Stomach smooth muscle (tissue), 2 donors: Measurements from ENCODE around the gene SOD3.

Source experiments
- H3K27ac ChIP-seq: one replicate; pipeline ENCODE4 v1.7.0; 2013; ENCODE audit warnings: mild to moderate bottlenecking, low read length, inconsistent platforms
- H3K27me3 ChIP-seq, 2 donors: one replicate each; pipeline ENCODE4 v1.7.0; 2013; ENCODE audit warnings: low read length in 2 of 2; ENCODE audit not compliant: insufficient read depth in 2 of 2, control insufficient read depth in 1 of 2
- H3K36me3 ChIP-seq, 2 donors: one replicate each; pipeline ENCODE4 v1.7.0; 2013; ENCODE audit warnings: low read length in 2 of 2; ENCODE audit not compliant: control insufficient read depth in 2 of 2, insufficient read depth in 2 of 2
- H3K4me1 ChIP-seq: one replicate; pipeline ENCODE4 v1.7.0; 2013; ENCODE audit warnings: low read length; ENCODE audit not compliant: control insufficient read depth, insufficient read depth
- H3K4me3 ChIP-seq, 2 donors: one replicate each; pipeline ENCODE4 v1.7.0; 2013; ENCODE audit warnings: low read length in 2 of 2
- H3K9ac ChIP-seq, 2 donors: one replicate each; pipeline ENCODE4 v1.7.0; 2013; ENCODE audit warnings: low read length in 2 of 2, mild to moderate bottlenecking in 1 of 2
- H3K9me3 ChIP-seq, 2 donors: one replicate each; pipeline ENCODE4 v1.7.0; 2013; ENCODE audit warnings: low read length in 2 of 2; ENCODE audit not compliant: control insufficient read depth in 2 of 2
- donor health status: healthy.
- donor health status: Pancreatic carcinoma.

Gene SOD3

DNA sequence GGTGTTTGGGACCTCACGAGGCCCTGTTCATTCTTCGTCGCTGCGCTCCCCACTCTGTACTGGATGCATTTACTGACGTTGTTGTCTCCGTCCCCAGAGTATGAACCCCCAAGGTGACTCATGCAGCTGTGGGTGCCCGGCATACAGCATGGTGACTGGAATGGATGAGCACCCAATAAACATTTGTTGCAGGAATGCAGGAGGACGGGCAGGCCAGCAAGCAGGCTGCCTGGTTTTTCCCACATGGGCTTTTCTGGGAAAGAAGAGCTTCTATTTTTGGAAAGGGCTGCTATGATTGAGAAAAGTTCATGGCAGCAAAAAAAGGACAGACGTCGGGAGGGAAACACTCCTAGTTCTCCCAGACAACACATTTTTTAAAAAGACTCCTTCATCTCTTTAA is 893 bp upstream of the SOD3 start:
- Histone ChIP-seq H3K9ac (peak overlapping the region; percentile 42 to 83), H3K36me3 (no peaks in the 10 kb centered on the region), H3K9me3 (no peaks in the 10 kb centered on the region), H3K4me3 (peak overlapping the region; percentile 63 to 79), H3K27me3 (no peaks in the 10 kb centered on the region), H3K4me1 (peaks cover 31% of the 10 kb centered on the region), H3K27ac (peak overlapping the region; percentile 85)

DNA sequence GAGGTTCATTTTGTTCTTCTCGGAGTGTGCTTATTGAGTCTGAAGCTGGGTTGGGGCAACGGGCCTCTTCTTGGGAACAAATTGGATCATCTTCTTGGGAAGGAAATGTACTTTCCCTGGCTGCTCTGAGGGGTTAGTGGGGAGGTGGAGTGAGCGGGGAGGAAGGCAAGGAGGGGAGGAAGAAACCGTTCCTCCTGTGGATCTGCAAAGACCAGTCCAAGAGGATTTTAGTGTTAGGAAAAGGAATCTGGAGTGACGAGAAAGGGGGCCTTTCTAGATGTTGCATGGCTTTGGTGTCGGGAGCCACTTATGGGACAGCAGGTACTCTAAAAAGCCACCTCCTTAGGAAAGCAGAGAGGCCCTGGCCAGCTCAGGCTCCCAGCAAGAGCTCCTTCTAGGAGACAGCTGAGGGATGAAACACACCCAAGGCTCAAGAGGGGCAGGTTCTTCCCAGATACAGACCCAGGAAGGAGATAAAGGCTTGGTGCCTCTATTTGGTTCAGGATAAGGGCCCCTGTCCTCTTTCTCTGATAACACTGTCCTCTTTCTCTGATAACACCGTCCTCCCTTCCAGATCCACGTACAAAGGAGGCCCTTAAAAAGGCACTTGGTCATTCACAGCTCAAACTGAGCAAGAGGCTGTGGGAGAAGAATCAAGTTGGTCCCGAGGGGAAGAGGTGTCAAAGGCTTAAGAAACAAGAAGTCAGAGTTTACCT is 451 bp downstream of the SOD3 start:
- Histone ChIP-seq H3K27ac (peak overlapping the region; percentile 85), H3K27me3 (no peaks in the 10 kb centered on the region), H3K36me3 (no peaks in the 10 kb centered on the region)

GRCh38 chr4:24796620-24797019 is 1.2 kb downstream of the SOD3 start:
- no peaks in the 10 kb centered on the region for H3K27me3 ChIP-seq
- H3K9me3 ChIP-seq = no peaks in the 10 kb centered on the region
- H3K36me3 ChIP-seq = no peaks in the 10 kb centered on the region
- H3K4me3 ChIP-seq = peak overlapping the region in 1 of 2 donors; percentile 79
- peak overlapping the region; percentile 85 for H3K27ac ChIP-seq
- peaks cover 46% of the 10 kb centered on the region for H3K4me1 ChIP-seq
- peak overlapping the region in 1 of 2 donors; percentile 5 for H3K9ac ChIP-seq

More for the DNA sequence above, 451 bp downstream of the SOD3 start:
- Histone ChIP-seq H3K9ac (peak overlapping the region; percentile 83 to 90), H3K4me3 (peak overlapping the region; percentile 63 to 79), H3K4me1 (peaks cover 38% of the 10 kb centered on the region), H3K9me3 (no peaks in the 10 kb centered on the region)

- Histone ChIP-seq H3K9me3 (no peaks in the 10 kb centered on the region), H3K27ac (no peak overlapping the region), H3K4me1 (peaks cover 56% of the 10 kb centered on the region), H3K36me3 (no peaks in the 10 kb centered on the region), H3K9ac (no peak overlapping the region), H3K27me3 (no peaks in the 10 kb centered on the region), H3K4me3 (no peak overlapping the region)
Observed at GRCh38 chr4:24798036-24798610, 2.8 kb downstream of the SOD3 start.

DNA sequence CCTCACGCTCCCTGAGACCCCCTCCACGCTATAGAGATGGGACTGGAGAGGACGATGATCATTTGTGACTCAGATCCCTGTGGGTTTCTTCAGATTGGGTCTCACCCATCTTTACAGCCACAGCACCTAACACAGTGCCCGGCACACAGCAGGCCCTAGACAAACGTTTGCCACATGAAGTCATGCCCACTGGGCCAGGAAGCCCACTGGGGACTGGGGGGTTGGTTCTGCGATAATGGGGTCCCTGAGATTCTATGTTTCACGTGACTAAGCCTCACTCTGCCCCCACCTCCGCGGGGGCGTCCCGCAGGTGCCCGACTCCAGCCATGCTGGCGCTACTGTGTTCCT is 3.8 kb downstream of the SOD3 start:
- H3K9me3 ChIP-seq = no peaks in the 10 kb centered on the region
- H3K4me1 ChIP-seq = peaks cover 55% of the 10 kb centered on the region
- H3K27ac ChIP-seq = no peak overlapping the region
- no peak overlapping the region for H3K9ac ChIP-seq
- H3K4me3 ChIP-seq = no peak overlapping the region
- no peaks in the 10 kb centered on the region for H3K27me3 ChIP-seq
- no peaks in the 10 kb centered on the region for H3K36me3 ChIP-seq

GRCh38 chr4:24799544-24800324 is 4.4 kb downstream of the SOD3 start:
- Histone ChIP-seq H3K9me3 (no peaks in the 10 kb centered on the region), H3K4me1 (peaks cover 55% of the 10 kb centered on the region), H3K4me3 (peak overlapping the region in 1 of 2 donors; percentile 40), H3K27me3 (no peaks in the 10 kb centered on the region), H3K9ac (no peak overlapping the region), H3K27ac (no peak overlapping the region), H3K36me3 (no peaks in the 10 kb centered on the region)

GRCh38 chr4:24800325-24800895 is 5.0 kb downstream of the SOD3 start:
- peak overlapping the region in 1 of 2 donors; percentile 40 for H3K4me3 ChIP-seq
- no peaks in the 10 kb centered on the region for H3K9me3 ChIP-seq
- H3K36me3 ChIP-seq = no peaks in the 10 kb centered on the region
- no peak overlapping the region for H3K9ac ChIP-seq
- H3K27ac ChIP-seq = peak overlapping the region; percentile 31
- no peaks in the 10 kb centered on the region for H3K27me3 ChIP-seq
- peaks cover 59% of the 10 kb centered on the region for H3K4me1 ChIP-seq

- H3K27ac ChIP-seq = peak overlapping the region; percentile 31
Observed at GRCh38 chr4:24801136-24801855, 5.9 kb downstream of the SOD3 start.

GRCh38 chr4:24802648-24803047 is 7.3 kb downstream of the SOD3 start:
- H3K4me3 ChIP-seq = no peak overlapping the region
- H3K27ac ChIP-seq = no peak overlapping the region
- H3K36me3 ChIP-seq = no peaks in the 10 kb centered on the region
- H3K4me1 ChIP-seq = peaks cover 58% of the 10 kb centered on the region
- H3K9ac ChIP-seq = no peak overlapping the region
- no peaks in the 10 kb centered on the region for H3K9me3 ChIP-seq
- no peaks in the 10 kb centered on the region for H3K27me3 ChIP-seq

More at GRCh38 chr4:24801136-24801855, 5.9 kb downstream of the SOD3 start:
- Histone ChIP-seq H3K4me1 (peaks cover 57% of the 10 kb centered on the region), H3K9ac (peak overlapping the region; percentile 5 to 10), H3K36me3 (no peaks in the 10 kb centered on the region), H3K4me3 (peak overlapping the region in 1 of 2 donors; percentile 40), H3K27me3 (no peaks in the 10 kb centered on the region), H3K9me3 (no peaks in the 10 kb centered on the region)

- Histone ChIP-seq H3K9me3 (no peaks in the 10 kb centered on the region), H3K9ac (no peak overlapping the region), H3K36me3 (peaks cover 3 to 7% of the 10 kb centered on the region in 2 donors), H3K27me3 (no peaks in the 10 kb centered on the region), H3K4me3 (peak overlapping the region in 1 of 2 donors; percentile 22), H3K4me1 (peaks cover 68% of the 10 kb centered on the region), H3K27ac (peak overlapping the region; percentile 58)
Observed at GRCh38 chr4:24805067-24805466, 9.7 kb downstream of the SOD3 start.
